ENCODE measurements around the gene ZNF236. TPM values are rescaled to one million over a fixed set of nuclear protein-coding genes. Genes with fewer than 3 reads are reported as not detected.
"Not testable (repeated sequence)": the region's sequence is repeated elsewhere in the genome, so short reads cannot be mapped to it uniquely, and the experiment has no call there.

The ZNF236 gene
- total RNA-seq, 2 experiments from 2014 or later: 25.7 to 27.9 TPM

DNA sequence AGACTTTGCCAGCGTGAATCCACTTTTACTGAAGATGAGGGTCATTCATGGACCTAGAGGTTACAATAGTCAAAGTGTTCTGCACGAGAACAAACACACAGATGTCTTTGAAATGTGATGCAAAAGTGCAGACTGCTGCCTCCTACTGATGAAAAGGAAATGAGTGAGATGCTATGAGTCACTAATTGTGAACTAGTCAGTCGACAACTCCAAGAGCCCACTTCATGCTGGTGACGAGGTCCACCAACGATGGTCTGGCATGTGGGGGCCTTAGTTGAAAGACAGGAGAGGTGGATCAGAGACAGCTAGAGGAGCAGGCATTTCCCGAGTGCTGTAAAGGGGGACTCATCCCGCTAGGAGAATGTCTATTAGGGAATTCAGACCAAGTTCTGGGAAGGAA is 17.1 kb upstream of the ZNF236 start:
- H3K9me3 ChIP-seq (ENCODE audit: control insufficient read depth in 1 of 2, insufficient read depth in 1 of 2, low read length in 2 of 2): no peaks in the 10 kb centered on the region
- ChIA-PET CTCF (no interaction called here), POLR2A (no interaction called here)
- Mint-ChIP-seq H3K4me3 (no peak overlapping the region), H3K9me3 (no peaks in the 10 kb centered on the region), H3K36me3 (ENCODE audit: low read depth) (peaks cover 12% of the 10 kb centered on the region), H3K4me1 (ENCODE audit: low read depth) (peaks cover 15% of the 10 kb centered on the region), H3K27me3 (peaks cover 7% of the 10 kb centered on the region), H3K27ac (no peak overlapping the region)
- H3K4me1 ChIP-seq (ENCODE audit: insufficient read depth, low read length): peaks cover 18% of the 10 kb centered on the region
- no peak for ATAC-seq (ENCODE audit: poor library complexity)
- intact Hi-C loops (cut with DNase I, micrococcal nuclease): loop anchor here in 1 of 2 experiments (10.0 kb wide), 1 partner anchor 400 kb away; no protein-coding TSS in a partner anchor
- H3K27me3 ChIP-seq (ENCODE audit: control insufficient read depth in 1 of 2, insufficient read depth in 2 of 2, low read length in 2 of 2): peaks cover 0 to 10% of the 10 kb centered on the region in 2 experiments
- TF ChIP-seq, protein P1, sequence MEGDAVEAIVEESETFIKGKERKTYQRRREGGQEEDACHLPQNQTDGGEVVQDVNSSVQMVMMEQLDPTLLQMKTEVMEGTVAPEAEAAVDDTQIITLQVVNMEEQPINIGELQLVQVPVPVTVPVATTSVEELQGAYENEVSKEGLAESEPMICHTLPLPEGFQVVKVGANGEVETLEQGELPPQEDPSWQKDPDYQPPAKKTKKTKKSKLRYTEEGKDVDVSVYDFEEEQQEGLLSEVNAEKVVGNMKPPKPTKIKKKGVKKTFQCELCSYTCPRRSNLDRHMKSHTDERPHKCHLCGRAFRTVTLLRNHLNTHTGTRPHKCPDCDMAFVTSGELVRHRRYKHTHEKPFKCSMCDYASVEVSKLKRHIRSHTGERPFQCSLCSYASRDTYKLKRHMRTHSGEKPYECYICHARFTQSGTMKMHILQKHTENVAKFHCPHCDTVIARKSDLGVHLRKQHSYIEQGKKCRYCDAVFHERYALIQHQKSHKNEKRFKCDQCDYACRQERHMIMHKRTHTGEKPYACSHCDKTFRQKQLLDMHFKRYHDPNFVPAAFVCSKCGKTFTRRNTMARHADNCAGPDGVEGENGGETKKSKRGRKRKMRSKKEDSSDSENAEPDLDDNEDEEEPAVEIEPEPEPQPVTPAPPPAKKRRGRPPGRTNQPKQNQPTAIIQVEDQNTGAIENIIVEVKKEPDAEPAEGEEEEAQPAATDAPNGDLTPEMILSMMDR (IDR thresholded peaks at IDR 0.05): no peak
- DNase-seq: no peak
- H3K36me3 ChIP-seq (ENCODE audit: insufficient read depth, low read length): peaks cover 5% of the 10 kb centered on the region
- H3K27ac ChIP-seq (ENCODE audit: low read depth in 1 of 2, low read length in 2 of 2): no peak overlapping the region
- H3K4me3 ChIP-seq (ENCODE audit: low read length): no peak overlapping the region

DNA sequence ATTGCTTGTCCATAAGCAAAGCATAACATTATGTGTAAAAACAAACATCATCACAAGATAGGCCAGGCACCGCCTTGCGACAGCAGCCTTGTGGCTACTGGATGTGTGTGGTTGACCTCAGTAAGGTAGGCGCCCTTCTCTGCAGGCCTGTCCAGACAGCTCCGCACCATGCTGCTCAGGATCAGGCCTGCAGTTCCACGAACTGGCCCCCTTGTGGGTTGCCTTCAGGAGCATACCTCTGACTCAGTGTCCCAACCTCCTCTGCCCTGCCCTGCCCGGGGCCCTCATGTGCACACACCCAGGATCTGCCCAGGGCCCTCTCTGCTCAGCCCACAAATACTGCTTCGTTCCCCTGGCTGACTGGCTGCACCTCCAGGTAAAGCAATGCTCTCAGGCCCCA is 16.1 kb upstream of the ZNF236 start:
- Mint-ChIP-seq H3K27me3 (no peaks in the 10 kb centered on the region), H3K4me1 (ENCODE audit: low read depth) (peaks cover 15% of the 10 kb centered on the region), H3K27ac (no peak overlapping the region), H3K36me3 (ENCODE audit: low read depth) (peaks cover 12% of the 10 kb centered on the region), H3K9me3 (no peaks in the 10 kb centered on the region), H3K4me3 (no peak overlapping the region)
- Histone ChIP-seq H3K4me3 (ENCODE audit: low read length) (no peak overlapping the region), H3K9me3 (ENCODE audit: control insufficient read depth in 1 of 2, insufficient read depth in 1 of 2, low read length in 2 of 2) (no peaks in the 10 kb centered on the region), H3K27ac (ENCODE audit: low read depth in 1 of 2, low read length in 2 of 2) (no peak overlapping the region), H3K27me3 (ENCODE audit: control insufficient read depth in 1 of 2, insufficient read depth in 2 of 2, low read length in 2 of 2) (peaks cover 0 to 10% of the 10 kb centered on the region in 2 experiments), H3K4me1 (ENCODE audit: insufficient read depth, low read length) (peaks cover 18% of the 10 kb centered on the region), H3K36me3 (ENCODE audit: insufficient read depth, low read length) (peaks cover 5% of the 10 kb centered on the region)
- TF ChIP-seq, protein P1 (IDR thresholded peaks at IDR 0.05): no peak
- intact Hi-C loops (cut with DNase I, micrococcal nuclease): loop anchor here in 1 of 2 experiments (10.0 kb wide), 1 partner anchor 398 kb away; no protein-coding TSS in a partner anchor
- DNase-seq (no peak), ATAC-seq (ENCODE audit: poor library complexity) (no peak)
- CTCF ChIA-PET: no interaction called here
- POLR2A ChIA-PET: no interaction called here

DNA sequence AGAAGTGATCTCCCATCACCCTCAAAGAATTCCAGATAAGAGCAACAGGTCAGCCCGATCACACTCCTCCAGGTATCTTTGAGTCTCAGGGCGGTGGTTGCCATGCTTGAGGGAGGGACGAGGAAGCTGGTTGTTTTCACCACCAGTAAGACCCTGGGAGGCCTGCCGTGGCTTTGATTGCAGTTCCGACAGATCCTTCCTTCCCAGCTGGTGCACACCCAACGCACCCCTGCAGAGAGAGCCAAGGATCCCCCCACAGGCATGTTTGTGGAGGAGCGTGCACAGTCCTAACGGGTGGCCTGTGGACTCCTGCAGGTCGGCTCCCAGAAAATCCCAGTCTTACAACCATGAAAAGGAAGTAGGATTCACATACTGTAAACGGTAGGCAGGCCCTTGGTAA is 13.8 kb upstream of the ZNF236 start:
- H3K4me3 Mint-ChIP-seq: no peak overlapping the region
- Histone ChIP-seq H3K36me3 (ENCODE audit: insufficient read depth, low read length) (peaks cover 5% of the 10 kb centered on the region), H3K4me3 (ENCODE audit: low read length) (no peak overlapping the region), H3K4me1 (ENCODE audit: insufficient read depth, low read length) (peaks cover 4% of the 10 kb centered on the region), H3K9me3 (ENCODE audit: control insufficient read depth in 1 of 2, insufficient read depth in 1 of 2, low read length in 2 of 2) (no peaks in the 10 kb centered on the region), H3K27me3 (ENCODE audit: control insufficient read depth in 1 of 2, insufficient read depth in 2 of 2, low read length in 2 of 2) (no peaks in the 10 kb centered on the region), H3K27ac (ENCODE audit: low read depth in 1 of 2, low read length in 2 of 2) (no peak overlapping the region)
- H3K9me3 Mint-ChIP-seq: no peaks in the 10 kb centered on the region
- CTCF ChIA-PET: interaction anchor here (0.7 kb wide), 2 partner anchors 180 to 391 kb away, joined by 3 to 4 read pairs; no protein-coding TSS in a partner anchor
- POLR2A ChIA-PET: no interaction called here
- TF ChIP-seq, protein P1 (IDR thresholded peaks at IDR 0.05): no peak
- DNase-seq: no peak
- H3K4me1 Mint-ChIP-seq (ENCODE audit: low read depth): peaks cover 5% of the 10 kb centered on the region
- intact Hi-C loops (cut with DNase I, micrococcal nuclease): loop anchor here in 1 of 2 experiments (10.0 kb wide), 1 partner anchor 396 kb away; no protein-coding TSS in a partner anchor
- no peaks in the 10 kb centered on the region for H3K27me3 Mint-ChIP-seq
- no peak for ATAC-seq (ENCODE audit: poor library complexity)
- H3K27ac Mint-ChIP-seq: no peak overlapping the region
- peaks cover 22% of the 10 kb centered on the region for H3K36me3 Mint-ChIP-seq (ENCODE audit: low read depth)

DNA sequence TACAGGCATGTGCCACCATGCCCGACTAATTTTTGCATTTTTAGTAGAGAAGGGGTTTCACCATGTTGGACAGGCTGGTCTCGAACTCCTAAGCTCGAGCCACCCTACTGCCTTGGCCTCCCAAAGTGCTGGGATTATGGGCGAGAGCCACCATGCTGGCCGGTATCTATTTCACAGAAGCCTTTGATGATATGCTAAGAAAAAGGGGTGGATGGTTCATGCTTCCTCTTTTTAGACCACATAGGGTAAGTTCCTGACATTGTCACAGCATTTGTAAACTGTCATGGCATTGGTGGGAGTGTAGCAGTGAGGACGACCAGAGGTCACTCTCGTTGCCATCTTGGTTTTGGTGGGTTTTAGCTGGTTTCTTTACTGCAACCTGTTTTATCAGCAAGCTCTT is 10.8 kb upstream of the ZNF236 start:
- DNase-seq; H3K27me3 ChIP-seq (ENCODE audit: control insufficient read depth in 1 of 2, insufficient read depth in 2 of 2, low read length in 2 of 2); CTCF ChIA-PET; H3K4me3 Mint-ChIP-seq; ATAC-seq (ENCODE audit: poor library complexity); H3K4me1 ChIP-seq (ENCODE audit: insufficient read depth, low read length); H3K4me1 Mint-ChIP-seq (ENCODE audit: low read depth); H3K4me3 ChIP-seq (ENCODE audit: low read length); H3K27ac ChIP-seq (ENCODE audit: low read depth in 1 of 2, low read length in 2 of 2); H3K9me3 Mint-ChIP-seq; intact Hi-C loops (cut with DNase I, micrococcal nuclease); H3K27ac Mint-ChIP-seq; H3K27me3 Mint-ChIP-seq; H3K9me3 ChIP-seq (ENCODE audit: control insufficient read depth in 1 of 2, insufficient read depth in 1 of 2, low read length in 2 of 2): not testable (repeated sequence)
- peaks cover 44% of the 10 kb centered on the region for H3K36me3 Mint-ChIP-seq (ENCODE audit: low read depth)
- H3K36me3 ChIP-seq (ENCODE audit: insufficient read depth, low read length): peaks cover 16% of the 10 kb centered on the region
- POLR2A ChIA-PET: interaction anchor here (0.6 to 2.2 kb wide), 2 partner anchors 10 to 90 kb away, joined by 3 to 5 read pairs; partner anchors contain the start of gene ZNF236
